HepG2 (cell line): ENCODE measurements around the gene GLRB. TPM values are rescaled to one million over a fixed set of nuclear protein-coding genes. Genes with fewer than 3 reads are reported as not detected.

Experiments used
- ATAC-seq: fragments of 200-7000 bp; cut with Tn5 transposase; 3 replicates; pipeline ENCODE4 v1.9.1; 2020; ENCODE audit warnings: mild to moderate bottlenecking, moderate library complexity
- BruUV-seq: library from RNA; stranded (reverse); fragments of 400-500 nt; replicated peaks from 2 replicates; lab custom pipeline; 2021; lab: Mats Ljungman, UMichigan
- CTCF ChIA-PET: fragments of 300-600 bp; formaldehyde crosslinking; extraction: SDS; loops from one replicate; lab custom pipeline; 2021; ENCODE audit warnings: low total read pairs, inconsistent platforms, low intra/inter-chr PET ratio; lab: Yijun Ruan, JAX
- POLR2A ChIA-PET: fragments of 350-600 bp; sonication (Branson Sonifier 250); formaldehyde crosslinking; loops from one replicate; lab custom pipeline; 2020; ENCODE audit warnings: antibody characterized with exemption, inconsistent platforms; lab: Yijun Ruan, JAX
- DNase-seq: peaks from one replicate; pipeline ENCODE4 v3.0.0-alpha.2; 2015; ENCODE audit warnings: low spot score
- FAIRE-seq: peaks from 3 replicates; lab custom pipeline; 2011; peaks lifted over from hg19 to GRCh38; lab: Jason Lieb, UNC
- H2AFZ ChIP-seq: one replicate; pipeline ENCODE4 v1.6.1; 2011; ENCODE audit warnings: low read length, inconsistent platforms
- H3K27ac ChIP-seq: fragments of 300-600 bp; 3 replicates; pipeline ENCODE4 v1.8.0; 2011; ENCODE audit warnings: mixed run types, mild to moderate bottlenecking, mixed read lengths, low read length, inconsistent platforms; ENCODE audit not compliant: insufficient read depth; ENCODE audit errors: extremely low read length
- H3K27me3 ChIP-seq, 2 experiments: fragments of 200-600 bp in 1 of 2; 2 replicates in 1 of 2; 3 replicates in 1 of 2; pipeline versions ENCODE4 v1.6.0 to v1.8.0; 2011; ENCODE audit warnings: low read length in 2 of 2, mild to moderate bottlenecking in 2 of 2, moderate library complexity in 2 of 2, inconsistent platforms in 1 of 2; ENCODE audit not compliant: insufficient read depth in 2 of 2, control insufficient read depth in 1 of 2
- H3K36me3 ChIP-seq, 2 experiments: fragments of 200-600 bp in 1 of 2; replicated peaks in 1 of 2; 2 replicates in 1 of 2; 3 replicates in 1 of 2; pipeline versions ENCODE4 v1.5.1 to v1.8.0; 2011; ENCODE audit warnings: low read length in 2 of 2, inconsistent platforms in 1 of 2; ENCODE audit not compliant: insufficient read depth in 2 of 2, control insufficient read depth in 1 of 2
- H3K4me1 ChIP-seq: 2 replicates; pipeline ENCODE4 v1.5.1; 2012; ENCODE audit warnings: low read length, inconsistent platforms; ENCODE audit not compliant: insufficient read depth
- H3K4me2 ChIP-seq: 2 replicates; pipeline ENCODE4 v1.6.0; 2011; ENCODE audit warnings: low read depth, low read length, inconsistent platforms
- H3K4me3 ChIP-seq, 3 experiments: fragments of 200-600 bp in 1 of 3; sonication (generic), shearing (Covaris generic) in 1 of 3; replicated peaks in 1 of 3; 2 replicates each; pipeline ENCODE4 v1.5.1; 2011 to 2016; ENCODE audit warnings: low read length in 3 of 3, inconsistent platforms in 2 of 3, low read depth in 2 of 3, mild to moderate bottlenecking in 2 of 3, control low read depth in 1 of 3, mixed read lengths in 1 of 3; ENCODE audit not compliant: insufficient read depth in 1 of 3
- H3K79me2 ChIP-seq: one replicate; pipeline ENCODE4 v1.6.1; 2011; ENCODE audit warnings: low read length, inconsistent platforms; ENCODE audit not compliant: insufficient read depth
- H3K9ac ChIP-seq: 2 replicates; pipeline ENCODE4 v1.6.0; 2011; ENCODE audit warnings: mild to moderate bottlenecking, low read depth, low read length, inconsistent platforms; ENCODE audit not compliant: insufficient read depth
- H3K9me3 ChIP-seq: 2 replicates; pipeline ENCODE4 v1.5.1; 2012; ENCODE audit warnings: mild to moderate bottlenecking, low read length
- H4K20me1 ChIP-seq: 2 replicates; pipeline ENCODE4 v1.6.0; 2011; ENCODE audit warnings: inconsistent platforms, mild to moderate bottlenecking, low read length, moderate library complexity; ENCODE audit not compliant: insufficient read depth
- FOXA3 ChIP-seq: IDR thresholded peaks from 2 replicates; pipeline ENCODE4 v1.6.1; 2016; ENCODE audit warnings: missing genetic modification reagents, missing compliant biosample characterization
- GRHL1 ChIP-seq: sonication (generic); formaldehyde crosslinking; conservative IDR thresholded peaks from 2 replicates; pipeline ENCODE4 v1.8.0; 2022; ENCODE audit warnings: missing genetic modification reagents
- HMG20A ChIP-seq: IDR thresholded peaks from 2 replicates; pipeline ENCODE4 v1.6.1; 2016; ENCODE audit warnings: borderline replicate concordance
- IRF2 ChIP-seq: IDR thresholded peaks from 2 replicates; pipeline ENCODE4 v1.6.1; 2018; ENCODE audit warnings: missing genetic modification reagents, missing compliant biosample characterization
- RARG ChIP-seq: sonication (generic); formaldehyde crosslinking; IDR thresholded peaks from 2 replicates; pipeline ENCODE4 v1.4.0; 2020; ENCODE audit warnings: low read depth, mild to moderate bottlenecking, missing genetic modification reagents
- SIN3B ChIP-seq: fragments of 150-350 bp; IDR thresholded peaks from 2 replicates; pipeline ENCODE4 v1.6.1; 2014; ENCODE audit warnings: low read length
- ZBTB46 ChIP-seq: sonication (generic); formaldehyde crosslinking; IDR thresholded peaks from 2 replicates; pipeline ENCODE4 v1.4.0; 2020; ENCODE audit warnings: mild to moderate bottlenecking, missing genetic modification reagents, borderline replicate concordance
- ZNF484 ChIP-seq: sonication (generic); formaldehyde crosslinking; IDR thresholded peaks from 2 replicates; pipeline ENCODE4 v1.5.1; 2020; ENCODE audit warnings: mild to moderate bottlenecking, low read depth, missing genetic modification reagents, borderline replicate concordance
- ZNF530 ChIP-seq: sonication (generic); formaldehyde crosslinking; IDR thresholded peaks from 2 replicates; pipeline ENCODE4 v1.5.0; 2020; ENCODE audit warnings: low read depth, mild to moderate bottlenecking, missing genetic modification reagents
- ZNF749 ChIP-seq: sonication (generic); formaldehyde crosslinking; IDR thresholded peaks from 2 replicates; pipeline ENCODE4 v1.8.0; 2022; ENCODE audit warnings: mild to moderate bottlenecking, missing genetic modification reagents, moderate library complexity, borderline replicate concordance
- ZNF775 ChIP-seq: sonication (generic); formaldehyde crosslinking; IDR thresholded peaks from 2 replicates; pipeline ENCODE4 v1.4.0; 2020; ENCODE audit warnings: missing genetic modification reagents, mild to moderate bottlenecking, moderate library complexity, borderline replicate concordance
- ZNF878 ChIP-seq: sonication (generic); formaldehyde crosslinking; IDR thresholded peaks from 2 replicates; pipeline ENCODE4 v1.8.1; 2023; ENCODE audit warnings: mild to moderate bottlenecking, missing genetic modification reagents, moderate library complexity
- WGBS: methylation state at CpG from one replicate; pipeline ENCODE4 v1.1.6; 2017; ENCODE audit warnings: low lambda C conversion rate; 5-methylcytosine and 5-hydroxymethylcytosine counted together
- in situ Hi-C: cut with HindIII; loops from 2 replicates; pipeline ENCODE4 v1.10.0; 2017; ENCODE audit warnings: low pct_unique_long_range_greater_than_20kb; ENCODE audit not compliant: extremely low pct_ligation_motif_present
- intact Hi-C: fragments of 100-400 bp; cut with micrococcal nuclease; formaldehyde crosslinking; loops from one replicate; pipeline ENCODE4 v1.10.0; 2022; ENCODE audit not compliant: unreplicated experiment
- polyA plus RNA-seq, 8 experiments: library from polyadenylated mRNA; depleted of rRNA in 3 of 8; stranded (reverse) in 7 of 8; unstranded in 1 of 8; fragments of >200 nt; fragmentation: Illumina TruSeq in 4 of 8; extraction: Trizol in 4 of 8; gene quantifications; 2 replicates each; pipeline versions ENCODE4 v1.2.1 to v1.2.3, GENCODE V29; 2011 to 2016; ENCODE audit warnings: low read depth in 4 of 8, missing spikeins in 1 of 8, mixed read lengths in 1 of 8; ENCODE audit not compliant: insufficient read depth in 1 of 8
- total RNA-seq, 5 experiments: library from RNA; depleted of rRNA; stranded (reverse); fragments of >200 nt; fragmentation: Illumina TruSeq; extraction: Trizol; gene quantifications; 2 replicates each; pipeline ENCODE4 v1.2.3, GENCODE V29; 2016; ENCODE audit warnings: low read depth in 1 of 5
- TF ChIP-seq, protein P1 (sequence below): conservative IDR thresholded peaks from 2 replicates; pipeline ENCODE4 v1.6.1; 2018; ENCODE audit warnings: missing genetic modification reagents
- TF ChIP-seq, protein P2 (sequence below): sonication (generic); formaldehyde crosslinking; IDR thresholded peaks from 2 replicates; pipeline ENCODE4 v1.5.0; 2020; ENCODE audit warnings: missing genetic modification reagents
- TF ChIP-seq, protein P3 (sequence below): IDR thresholded peaks from 2 replicates; pipeline ENCODE4 v1.6.1; 2016; ENCODE audit warnings: low read depth, borderline replicate concordance
- TF ChIP-seq, protein P4 (sequence below): IDR thresholded peaks from 2 replicates; pipeline ENCODE4 v1.6.1; 2016

Gene GLRB
- total and polyA plus RNA-seq, 2 of the 13 experiments (the other 11 are each of a cell fraction or from before 2014, with no cell fraction given) = 0.17 to 0.24 TPM

DNA sequence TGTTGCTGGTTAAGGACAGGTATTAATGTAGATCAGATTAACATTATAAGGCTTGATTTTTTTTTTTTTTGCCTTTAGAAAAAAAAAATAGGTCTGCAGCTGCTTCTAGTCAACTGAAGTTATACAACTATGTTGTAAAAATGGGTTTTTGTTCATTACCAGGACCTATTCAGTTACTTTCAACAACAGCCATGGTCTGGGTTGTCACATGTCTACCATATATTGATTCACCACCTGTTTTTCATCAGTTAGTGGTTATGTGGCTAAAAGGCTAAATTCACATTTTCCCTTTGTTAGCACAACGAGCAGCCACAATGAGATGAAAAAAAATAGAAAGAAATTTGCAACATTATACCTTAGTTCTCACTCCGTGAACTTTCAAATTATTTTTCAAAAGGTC is 45.5 kb downstream of the GLRB start:
- Histone ChIP-seq H3K36me3 (no peaks in the 10 kb centered on the region), H3K9me3 (no peaks in the 10 kb centered on the region), H3K79me2 (no peaks in the 10 kb centered on the region), H4K20me1 (no peaks in the 10 kb centered on the region), H3K4me3 (no peak overlapping the region), H2AFZ (no peak overlapping the region), H3K27me3 (no peaks in the 10 kb centered on the region), H3K9ac (no peak overlapping the region), H3K4me2 (no peak overlapping the region), H3K4me1 (no peaks in the 10 kb centered on the region), H3K27ac (no peak overlapping the region)
- 4% methylated on average over 2 of the region's 2 CpGs for WGBS
- ChIA-PET CTCF (no interaction called here), POLR2A (no interaction called here)
- FAIRE-seq = no peak
- in situ Hi-C loops (no loop called here), intact Hi-C loops (no loop called here)
- no peak for DNase-seq
- ATAC-seq = no peak
- BruUV-seq = no TSS peak
- TF ChIP-seq, protein P1, sequence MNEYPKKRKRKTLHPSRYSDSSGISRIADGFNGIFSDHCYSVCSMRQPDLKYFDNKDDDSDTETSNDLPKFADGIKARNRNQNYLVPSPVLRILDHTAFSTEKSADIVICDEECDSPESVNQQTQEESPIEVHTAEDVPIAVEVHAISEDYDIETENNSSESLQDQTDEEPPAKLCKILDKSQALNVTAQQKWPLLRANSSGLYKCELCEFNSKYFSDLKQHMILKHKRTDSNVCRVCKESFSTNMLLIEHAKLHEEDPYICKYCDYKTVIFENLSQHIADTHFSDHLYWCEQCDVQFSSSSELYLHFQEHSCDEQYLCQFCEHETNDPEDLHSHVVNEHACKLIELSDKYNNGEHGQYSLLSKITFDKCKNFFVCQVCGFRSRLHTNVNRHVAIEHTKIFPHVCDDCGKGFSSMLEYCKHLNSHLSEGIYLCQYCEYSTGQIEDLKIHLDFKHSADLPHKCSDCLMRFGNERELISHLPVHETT (CRISPR knock-in tag) = no peak
- TF ChIP-seq RARG (CRISPR knock-in tag) = no peak
- TF ChIP-seq ZNF530 (CRISPR knock-in tag) = no peak
- TF ChIP-seq ZNF878 (CRISPR knock-in tag) = no peak
- TF ChIP-seq, protein P2, sequence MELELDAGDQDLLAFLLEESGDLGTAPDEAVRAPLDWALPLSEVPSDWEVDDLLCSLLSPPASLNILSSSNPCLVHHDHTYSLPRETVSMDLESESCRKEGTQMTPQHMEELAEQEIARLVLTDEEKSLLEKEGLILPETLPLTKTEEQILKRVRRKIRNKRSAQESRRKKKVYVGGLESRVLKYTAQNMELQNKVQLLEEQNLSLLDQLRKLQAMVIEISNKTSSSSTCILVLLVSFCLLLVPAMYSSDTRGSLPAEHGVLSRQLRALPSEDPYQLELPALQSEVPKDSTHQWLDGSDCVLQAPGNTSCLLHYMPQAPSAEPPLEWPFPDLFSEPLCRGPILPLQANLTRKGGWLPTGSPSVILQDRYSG = no peak
- no peak for TF ChIP-seq ZNF775 (CRISPR knock-in tag)
- no peak for TF ChIP-seq ZNF484 (CRISPR knock-in tag)
- TF ChIP-seq, protein P3, sequence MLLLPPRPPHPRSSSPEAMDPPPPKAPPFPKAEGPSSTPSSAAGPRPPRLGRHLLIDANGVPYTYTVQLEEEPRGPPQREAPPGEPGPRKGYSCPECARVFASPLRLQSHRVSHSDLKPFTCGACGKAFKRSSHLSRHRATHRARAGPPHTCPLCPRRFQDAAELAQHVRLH (CRISPR knock-in tag) = no peak
- TF ChIP-seq ZBTB46 = no peak
- no peak for TF ChIP-seq SIN3B
- no peak for TF ChIP-seq FOXA3 (CRISPR knock-in tag)
- no peak for TF ChIP-seq IRF2 (CRISPR knock-in tag)
- TF ChIP-seq ZNF749 (CRISPR knock-in tag) = no peak
- TF ChIP-seq, protein P4, sequence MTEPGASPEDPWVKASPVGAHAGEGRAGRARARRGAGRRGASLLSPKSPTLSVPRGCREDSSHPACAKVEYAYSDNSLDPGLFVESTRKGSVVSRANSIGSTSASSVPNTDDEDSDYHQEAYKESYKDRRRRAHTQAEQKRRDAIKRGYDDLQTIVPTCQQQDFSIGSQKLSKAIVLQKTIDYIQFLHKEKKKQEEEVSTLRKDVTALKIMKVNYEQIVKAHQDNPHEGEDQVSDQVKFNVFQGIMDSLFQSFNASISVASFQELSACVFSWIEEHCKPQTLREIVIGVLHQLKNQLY (CRISPR knock-in tag) = no peak
- TF ChIP-seq GRHL1 (CRISPR knock-in tag) = no peak
- TF ChIP-seq HMG20A (CRISPR knock-in tag) = no peak
